ENCODE results near the gene PRKAG2.
A peak's percentile ranks its signal among the peaks of the same experiment; 100 is the strongest.
"Not testable (repeated sequence)": the region's sequence is repeated elsewhere in the genome, so short reads cannot be mapped to it uniquely, and the experiment has no call there.

The PRKAG2 gene

DNA sequence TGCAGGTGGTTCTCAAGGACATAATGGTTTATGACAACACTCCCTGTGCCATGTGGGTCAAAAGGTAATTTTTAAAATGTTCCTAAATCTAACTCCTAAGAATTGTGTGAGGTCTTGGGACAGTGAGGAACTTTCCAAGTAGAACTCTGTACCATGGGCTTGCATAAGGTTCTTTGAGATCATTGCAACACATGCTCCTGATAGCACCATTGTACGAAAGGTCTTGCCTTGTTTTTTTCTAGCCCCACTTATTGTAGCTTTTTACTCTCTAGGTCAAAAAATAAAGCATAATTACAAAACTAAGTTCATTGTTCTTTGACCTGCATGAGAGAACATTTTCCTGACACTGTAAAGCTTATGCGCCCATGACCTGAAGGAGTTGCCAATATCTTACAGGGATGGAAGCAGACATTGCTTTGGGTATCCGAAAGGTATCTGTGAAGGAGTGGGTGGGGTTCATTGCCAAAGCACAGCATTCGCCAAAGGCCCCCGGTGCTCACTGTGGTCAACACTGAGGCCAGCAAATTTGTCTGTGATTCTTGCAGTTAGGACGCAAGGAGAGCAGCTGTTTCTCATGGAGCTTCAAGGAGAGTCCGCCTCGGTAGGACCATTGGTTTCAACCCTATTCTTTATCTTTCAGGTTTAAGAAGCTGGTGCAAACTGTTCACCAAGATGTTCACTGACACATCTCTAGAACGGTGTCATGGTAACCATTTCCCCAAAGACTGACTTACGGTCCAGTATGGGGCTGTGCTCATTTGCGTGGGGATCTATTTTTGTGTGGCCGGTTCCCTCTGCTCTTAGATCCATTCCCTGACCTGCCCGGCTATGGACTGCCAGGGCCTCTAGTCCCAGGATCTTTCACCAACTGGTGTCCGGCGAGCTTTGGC, 7.6 kb upstream of the PRKAG2 start:
- DNase-seq (ENCODE audit: low read depth in 2 of 2), result no peak

DNA sequence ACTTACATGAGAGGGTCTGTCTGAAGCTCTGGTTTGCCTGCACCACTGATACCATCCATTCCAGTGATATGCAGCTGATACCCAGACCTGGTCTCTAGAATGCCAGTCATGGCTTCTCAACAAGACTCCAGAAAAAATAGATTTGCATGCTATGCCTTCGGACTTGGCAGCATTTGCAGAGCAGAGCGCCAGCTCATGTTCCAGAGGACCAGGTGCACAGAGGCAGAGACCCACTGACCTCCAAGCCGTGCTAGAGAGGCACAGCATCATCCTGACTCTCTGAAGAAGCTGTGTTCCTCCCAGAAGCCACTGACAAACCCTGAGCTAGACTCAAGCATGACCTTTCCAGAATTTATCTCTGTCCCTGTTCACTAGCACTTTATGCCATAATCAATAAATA, 6.9 kb upstream of the PRKAG2 start:
- no peak for DNase-seq (ENCODE audit: low read depth in 2 of 2)

DNA sequence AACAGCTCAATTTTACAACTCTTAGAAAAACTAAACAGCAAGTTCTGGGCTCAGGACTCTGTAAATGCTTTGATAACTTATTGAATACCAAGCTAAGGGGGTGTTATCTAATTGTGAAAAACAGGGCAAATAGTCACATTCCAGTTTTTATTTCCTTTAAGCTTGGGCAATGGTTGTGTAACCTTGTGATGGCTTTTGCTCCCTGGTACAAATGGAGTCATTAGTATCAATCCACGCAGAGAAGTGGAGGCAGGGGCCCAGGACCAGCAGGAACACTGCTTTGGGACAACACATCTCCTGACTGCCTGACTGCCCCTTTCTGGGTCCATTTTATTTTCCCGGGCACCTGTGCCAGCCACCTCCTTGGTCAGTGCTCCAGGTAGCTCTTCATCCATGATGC, 5.8 kb upstream of the PRKAG2 start:
- no peak for DNase-seq (ENCODE audit: low read depth in 2 of 2)

DNA sequence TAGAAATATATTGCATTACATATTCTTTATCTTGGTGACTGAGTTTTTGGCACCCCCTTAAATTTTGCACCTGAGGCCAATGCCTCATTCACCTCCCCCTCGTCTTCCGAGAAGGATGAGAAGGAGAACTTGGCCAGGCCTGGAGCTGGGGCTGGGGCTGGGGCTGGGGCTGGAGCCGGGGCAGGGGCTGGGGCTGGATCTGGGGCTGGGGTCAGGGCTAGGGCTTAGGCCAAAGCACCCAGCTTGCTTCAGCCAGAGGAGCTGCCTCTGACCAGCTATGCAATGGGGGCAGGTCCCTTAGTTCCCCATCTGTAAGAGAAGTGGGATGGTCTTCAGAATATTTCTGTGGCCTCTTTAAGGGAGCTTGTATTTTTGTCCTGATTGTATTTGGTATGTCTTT, 3.8 kb upstream of the PRKAG2 start:
- no peak for DNase-seq (ENCODE audit: low read depth in 2 of 2)

DNA sequence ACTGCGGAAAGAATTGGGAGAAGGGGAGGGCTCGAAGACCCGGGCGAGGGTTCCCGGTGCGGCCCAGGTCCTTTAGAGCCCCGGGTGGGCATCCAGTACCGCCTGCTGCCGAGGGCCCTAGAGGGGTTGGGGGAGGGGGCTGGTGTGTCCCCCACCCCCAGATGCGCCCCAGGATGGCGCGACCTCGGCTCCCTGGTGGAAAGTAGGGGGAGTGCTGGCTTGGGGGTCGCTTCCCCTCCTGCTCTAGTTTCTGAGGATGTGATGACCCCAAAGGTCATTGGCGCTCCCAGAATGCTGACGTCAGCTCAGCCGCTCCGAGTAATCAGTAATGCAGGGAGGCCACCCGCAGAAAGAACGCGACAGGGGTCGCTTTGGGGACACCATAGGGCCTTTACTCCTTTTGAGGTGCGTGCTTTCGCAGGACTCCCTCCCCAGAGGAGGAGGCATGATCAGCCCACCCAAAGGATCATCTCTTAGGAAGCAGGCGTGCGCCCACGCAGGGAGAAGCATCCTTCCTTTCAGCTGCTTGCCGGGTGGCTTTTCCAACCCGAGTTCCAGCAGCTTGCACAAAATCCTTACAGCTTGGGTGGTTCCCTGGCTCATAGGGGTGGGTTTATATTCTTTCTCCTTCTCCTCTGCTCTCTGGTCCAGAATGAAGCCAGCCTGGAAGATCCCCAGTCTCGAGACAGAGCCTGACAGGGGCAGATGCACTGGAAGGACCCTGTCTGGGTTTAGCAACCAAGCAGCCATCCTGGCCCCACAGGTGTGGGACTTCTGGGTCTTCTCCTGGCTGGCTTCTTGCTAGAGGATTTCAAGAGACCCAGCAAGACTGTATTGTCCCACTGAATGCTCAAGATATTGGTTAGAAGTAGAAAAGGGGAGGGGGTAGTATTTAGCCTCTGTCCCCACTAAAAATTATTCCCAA, 1.3 kb upstream of the PRKAG2 start:
- no peak for DNase-seq (ENCODE audit: low read depth in 2 of 2)

DNA sequence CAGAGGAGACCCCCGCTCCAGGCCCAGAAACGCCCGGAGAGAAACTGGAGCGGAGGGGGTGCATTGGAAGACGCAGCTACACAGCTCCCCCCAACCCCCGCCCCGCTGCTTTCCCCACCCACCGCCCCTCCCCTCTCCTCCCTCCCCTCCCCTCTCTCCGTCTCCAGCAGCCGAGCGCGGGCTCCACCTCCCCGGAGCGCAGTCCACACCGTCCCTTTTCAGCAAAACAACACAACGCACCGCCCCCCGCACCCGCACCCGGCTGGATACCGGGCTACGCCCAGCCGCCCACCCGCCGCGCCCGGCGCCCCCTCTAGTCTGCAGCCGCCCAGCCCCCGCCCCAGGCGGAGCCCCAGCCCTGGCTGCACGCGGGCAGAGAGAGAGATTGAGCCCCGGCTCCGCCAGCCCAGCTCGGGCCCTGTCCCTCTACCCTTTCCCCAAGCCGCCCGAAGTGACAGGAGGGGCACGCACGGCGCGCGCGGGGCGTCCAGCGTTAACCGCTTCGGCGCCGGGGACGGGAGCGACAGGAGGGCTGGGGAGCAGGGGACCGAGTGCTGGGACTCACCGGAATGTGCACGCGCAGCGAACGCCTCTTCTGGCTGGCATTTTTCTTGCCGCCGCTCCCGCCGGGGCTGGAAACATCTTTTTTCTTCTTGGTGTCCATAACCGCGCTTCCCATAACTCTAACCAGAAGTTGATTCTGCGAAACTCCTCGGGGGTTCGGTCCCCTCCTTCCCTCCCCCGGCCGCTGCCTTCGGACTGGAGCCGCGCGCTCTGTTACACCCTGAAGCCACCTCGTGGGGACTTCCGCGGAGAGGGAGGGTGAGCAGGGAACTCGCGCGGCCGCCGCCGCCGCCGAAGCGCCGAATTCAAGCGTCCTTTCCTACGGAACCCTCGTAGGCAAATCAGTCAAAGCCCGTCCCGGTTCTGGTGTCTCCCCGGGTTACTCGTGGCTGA, 695 bp downstream of the PRKAG2 start:
- DNase-seq (ENCODE audit: low read depth in 2 of 2), result peak; percentile 35 to 45

DNA sequence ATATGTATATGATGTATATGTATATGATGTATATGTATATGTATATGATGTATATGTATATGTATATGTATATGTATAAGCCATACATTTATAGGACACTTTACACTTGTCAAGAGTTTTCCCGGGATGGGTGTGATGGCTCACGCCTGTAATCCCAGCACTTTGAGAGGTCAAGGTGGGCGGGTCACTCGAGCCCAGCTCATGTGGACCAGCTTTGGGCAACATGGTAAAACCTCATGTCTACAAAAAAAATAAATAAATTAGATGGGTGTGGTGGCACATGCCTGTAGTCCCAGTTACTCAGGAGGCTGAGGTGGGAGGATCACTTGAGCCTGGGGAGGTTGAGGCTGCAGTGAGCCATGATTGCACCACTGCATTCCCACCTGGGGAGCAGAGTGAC, 2.4 kb downstream of the PRKAG2 start:
- DNase-seq (ENCODE audit: low read depth in 2 of 2), result not testable (repeated sequence)

DNA sequence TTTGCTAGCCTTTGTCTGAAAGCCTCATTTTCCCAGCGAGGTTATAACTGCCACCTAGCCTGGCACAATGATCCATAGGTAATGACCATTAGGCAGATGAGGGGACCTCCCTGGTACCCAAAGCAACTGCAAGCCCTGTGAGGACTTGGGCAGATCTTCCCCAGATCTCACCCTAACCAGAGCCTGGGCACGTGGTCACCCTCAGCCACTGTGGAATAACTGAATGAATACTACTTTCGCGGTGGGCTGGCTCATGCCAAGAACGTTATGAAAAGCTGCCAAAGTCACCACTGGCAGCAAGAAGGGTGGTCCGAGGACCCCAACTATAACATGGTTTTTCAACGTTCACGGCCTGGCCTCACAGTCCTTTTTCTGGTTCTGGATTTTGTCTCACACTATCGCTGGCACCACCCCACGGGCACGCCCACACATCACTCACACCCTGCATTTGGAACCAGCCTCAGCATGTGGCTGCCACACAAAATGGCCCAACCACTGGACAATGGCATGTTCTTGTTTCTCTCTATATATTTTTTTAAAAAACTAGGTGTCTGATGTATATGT, 3.4 kb downstream of the PRKAG2 start:
- no peak for DNase-seq (ENCODE audit: low read depth in 2 of 2)

DNA sequence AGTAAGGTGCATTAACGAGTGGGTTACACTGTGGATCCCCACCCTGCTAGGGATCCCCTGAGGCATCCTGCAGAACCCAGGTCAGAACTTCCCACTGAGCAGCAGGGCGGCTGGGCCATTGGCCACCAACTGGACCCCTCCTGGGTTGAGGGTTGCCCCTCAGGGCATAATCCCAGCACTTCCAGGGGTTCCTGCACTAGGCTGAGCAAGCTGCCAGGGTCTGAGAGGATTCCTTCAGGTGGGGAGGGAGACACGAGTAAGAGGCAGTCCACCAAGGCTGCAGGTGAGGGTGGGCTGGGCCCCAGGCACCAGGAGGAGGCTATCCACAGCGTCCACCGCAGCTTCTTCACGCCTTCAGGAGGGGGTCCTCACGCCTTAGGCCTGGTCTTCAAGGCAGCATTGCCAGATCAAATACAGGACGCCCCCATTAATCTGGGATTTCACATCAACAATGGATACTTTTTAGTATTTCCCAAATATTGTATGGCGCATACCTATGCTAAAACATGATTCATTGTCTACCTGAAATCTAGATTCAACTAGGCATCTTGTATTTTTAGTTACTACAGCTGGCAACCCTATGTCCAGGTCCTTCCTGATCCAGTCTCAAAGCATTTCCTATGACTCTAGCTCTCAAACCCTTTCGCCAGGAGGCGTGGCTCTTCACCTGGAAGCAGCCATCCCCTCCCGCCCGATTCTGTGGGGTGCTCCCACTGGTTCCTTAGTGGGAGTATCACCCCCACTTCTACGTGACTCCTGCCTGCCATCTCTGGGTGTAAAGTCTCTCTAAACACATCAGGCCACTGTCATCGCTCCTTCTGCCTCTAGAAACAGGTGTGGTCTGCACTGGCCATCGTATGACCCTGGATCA, 4.1 kb downstream of the PRKAG2 start:
- no peak for DNase-seq (ENCODE audit: low read depth in 2 of 2)

DNA sequence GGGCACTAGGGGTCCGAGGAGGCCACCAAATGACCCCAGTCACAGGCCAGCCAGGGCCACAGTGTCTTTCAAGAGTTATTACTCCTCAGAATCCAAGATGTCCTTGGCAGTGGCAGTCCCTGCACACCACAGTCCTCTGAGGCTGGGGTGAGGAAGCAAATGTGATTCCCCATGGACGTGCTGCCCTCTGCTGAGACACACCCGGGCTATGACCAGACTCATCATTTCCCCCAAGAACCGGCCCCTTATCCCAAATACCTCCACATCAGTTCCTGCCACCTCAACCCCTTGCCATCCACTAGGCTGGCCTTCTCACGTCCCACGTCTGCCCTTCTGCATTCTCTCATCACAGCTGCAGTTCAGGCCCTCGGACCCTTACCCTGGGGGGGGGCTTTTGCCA, 5.0 kb downstream of the PRKAG2 start:
- no peak for DNase-seq (ENCODE audit: low read depth in 2 of 2)

DNA sequence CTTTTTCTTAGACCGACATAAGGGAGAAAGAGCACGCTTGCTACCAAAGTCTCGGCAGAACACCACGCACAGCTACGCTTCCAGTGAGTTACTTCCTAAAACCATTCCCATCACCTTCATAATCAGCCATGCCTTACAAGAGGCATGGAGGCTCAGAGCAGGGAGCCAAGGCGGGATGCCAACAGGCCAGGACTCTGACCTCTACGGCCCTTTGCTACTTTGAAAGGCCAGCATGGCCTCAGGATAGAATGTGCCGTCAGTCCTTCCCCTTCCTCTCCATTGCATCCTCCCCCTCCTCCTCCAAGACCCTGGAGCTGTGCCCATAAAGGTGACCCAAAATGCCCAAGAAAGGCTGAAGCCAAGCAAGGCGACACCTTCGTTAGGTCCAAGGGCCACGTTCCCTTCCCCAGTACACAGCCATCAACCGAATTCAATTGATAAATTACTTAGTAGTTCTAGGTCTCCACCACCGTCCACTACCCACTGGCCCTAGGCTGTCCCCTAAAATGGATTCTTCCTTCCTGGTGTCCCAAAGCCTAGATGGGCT, 5.7 kb downstream of the PRKAG2 start:
- no peak for DNase-seq (ENCODE audit: low read depth in 2 of 2)

DNA sequence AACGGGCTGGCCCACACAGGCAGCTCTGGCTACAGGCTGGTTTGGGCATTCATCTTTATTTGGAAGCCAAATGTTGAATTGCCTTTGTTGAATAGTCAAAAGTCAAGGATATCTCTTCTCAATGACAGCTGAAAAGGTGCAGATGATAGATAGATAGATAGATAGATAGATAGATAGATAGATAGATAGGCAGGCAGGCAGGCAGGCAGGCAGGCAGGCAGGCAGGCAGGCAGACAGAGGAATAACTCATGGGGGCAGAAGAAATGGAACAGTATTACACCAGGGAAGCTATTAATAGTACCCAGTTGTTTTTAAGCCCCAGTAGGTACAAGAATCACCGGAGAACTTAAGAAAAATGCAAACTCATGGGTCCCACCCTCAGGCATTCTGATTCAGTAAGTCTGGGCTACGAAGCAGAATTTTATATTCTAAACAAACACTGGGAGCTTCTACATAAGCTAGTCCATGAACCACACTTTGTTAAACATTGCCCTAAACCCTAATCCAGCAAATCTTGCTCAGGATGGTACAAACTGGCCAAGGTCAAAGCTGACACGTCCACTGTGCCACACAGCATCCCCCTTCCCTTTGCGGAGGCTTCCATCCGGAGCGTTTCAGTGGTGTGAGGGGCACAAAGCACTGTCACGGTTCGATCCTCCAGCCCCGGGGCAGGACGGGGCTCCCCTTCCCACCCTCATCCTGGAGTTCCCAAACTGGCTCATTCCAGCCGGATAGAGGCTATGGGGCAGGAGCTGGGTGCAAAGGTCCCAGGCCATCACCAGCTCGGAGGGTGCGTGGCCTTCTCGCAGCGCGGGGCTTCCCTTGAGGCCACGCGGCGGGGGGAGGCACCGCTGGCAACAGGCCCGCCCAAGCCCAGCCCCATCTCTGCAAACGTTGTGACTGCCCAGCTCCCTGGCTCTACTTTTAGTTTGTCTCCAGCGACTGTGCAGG, 6.7 kb downstream of the PRKAG2 start:
- no peak for DNase-seq (ENCODE audit: low read depth in 2 of 2)

DNA sequence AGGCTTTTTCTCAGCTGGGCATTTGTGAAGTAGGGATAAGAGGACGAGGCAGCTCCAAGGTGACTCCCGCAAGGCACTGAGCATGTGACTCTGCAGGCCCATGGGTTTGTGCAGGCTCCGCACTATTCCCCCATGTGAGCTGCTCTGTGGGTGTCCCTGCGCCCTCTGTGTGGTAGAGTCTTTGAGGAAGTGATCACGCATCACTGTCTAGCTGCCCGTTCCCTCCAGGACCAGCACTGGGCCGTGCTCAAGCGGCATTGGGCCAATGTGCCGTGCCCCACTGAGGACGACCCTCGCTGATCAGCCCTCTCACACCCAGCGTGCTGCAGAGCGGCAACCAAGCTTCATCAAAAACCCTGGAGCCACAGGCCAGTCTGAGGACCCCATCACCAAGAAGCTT, 7.5 kb downstream of the PRKAG2 start:
- DNase-seq (ENCODE audit: low read depth in 2 of 2), result no peak

DNA sequence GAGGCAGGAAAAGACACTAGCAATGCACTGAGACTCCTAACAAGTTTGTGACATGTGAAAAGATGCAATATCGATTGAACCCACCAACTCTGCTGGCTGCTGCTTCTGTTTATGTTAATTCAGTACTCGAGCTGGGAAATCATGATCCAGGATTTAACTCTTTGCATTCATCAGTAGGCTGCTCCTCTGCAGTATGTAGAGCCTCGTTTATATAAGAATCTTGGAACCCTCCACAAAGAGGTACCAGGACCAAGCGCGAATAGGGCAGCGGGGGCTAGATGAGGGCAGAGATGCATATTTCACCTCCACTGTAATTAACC, 7.8 kb downstream of the PRKAG2 start:
- DNase-seq (ENCODE audit: low read depth in 2 of 2), result no peak

DNA sequence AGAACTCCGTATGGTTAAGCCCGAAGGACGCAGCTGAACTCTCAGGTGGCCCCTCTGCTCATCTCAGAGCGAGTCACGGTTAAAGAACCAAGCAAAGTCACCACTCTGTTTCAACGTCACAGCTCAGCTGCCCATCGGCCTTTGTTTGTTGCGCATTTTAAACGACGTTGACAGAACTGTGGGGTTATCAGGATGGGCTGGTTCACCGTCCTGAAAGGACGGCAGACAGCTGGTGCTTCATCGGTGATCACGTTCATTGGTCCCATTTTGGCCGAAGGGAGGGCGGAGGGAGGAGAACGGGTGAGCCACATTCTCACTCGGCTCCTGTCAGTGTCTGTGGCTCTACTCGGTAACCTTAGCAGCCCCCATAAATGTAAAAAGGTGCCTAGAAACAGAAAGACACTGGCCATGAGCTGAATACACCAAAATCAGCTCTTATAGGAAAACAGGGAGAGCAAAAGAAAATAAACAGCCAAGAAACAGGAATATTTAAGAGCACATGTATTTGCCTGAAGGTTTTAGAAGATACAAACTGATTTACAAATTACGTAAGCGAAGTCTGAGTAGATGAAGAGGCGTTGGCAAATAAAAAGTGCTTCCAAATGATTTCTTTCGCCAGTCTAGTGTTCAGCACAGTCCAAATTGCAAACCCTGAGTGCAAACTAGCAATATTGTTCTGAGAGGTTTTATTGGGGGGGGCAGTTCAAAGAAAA, 8.4 kb downstream of the PRKAG2 start:
- no peak for DNase-seq (ENCODE audit: low read depth in 2 of 2)

DNA sequence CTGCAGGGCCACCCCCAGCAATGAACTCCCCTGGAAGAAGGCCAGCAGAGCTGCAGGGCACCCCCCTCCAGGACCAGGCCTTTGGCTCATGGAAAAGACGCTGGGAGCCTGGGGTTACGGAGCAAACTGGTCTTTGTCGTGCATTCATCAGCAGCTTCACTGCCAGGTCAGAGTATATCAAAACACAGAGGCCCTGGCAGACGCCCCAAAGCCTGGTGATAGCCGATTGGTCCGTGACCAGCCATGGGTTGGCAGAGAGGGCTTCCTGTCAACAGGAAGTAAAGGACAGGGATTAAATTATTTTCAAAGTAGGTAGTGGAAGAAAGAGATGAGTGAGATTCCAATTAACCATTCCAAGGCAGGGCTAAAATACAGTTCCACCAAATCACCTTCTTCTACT, 9.0 kb downstream of the PRKAG2 start:
- DNase-seq (ENCODE audit: low read depth in 2 of 2), result no peak

DNA sequence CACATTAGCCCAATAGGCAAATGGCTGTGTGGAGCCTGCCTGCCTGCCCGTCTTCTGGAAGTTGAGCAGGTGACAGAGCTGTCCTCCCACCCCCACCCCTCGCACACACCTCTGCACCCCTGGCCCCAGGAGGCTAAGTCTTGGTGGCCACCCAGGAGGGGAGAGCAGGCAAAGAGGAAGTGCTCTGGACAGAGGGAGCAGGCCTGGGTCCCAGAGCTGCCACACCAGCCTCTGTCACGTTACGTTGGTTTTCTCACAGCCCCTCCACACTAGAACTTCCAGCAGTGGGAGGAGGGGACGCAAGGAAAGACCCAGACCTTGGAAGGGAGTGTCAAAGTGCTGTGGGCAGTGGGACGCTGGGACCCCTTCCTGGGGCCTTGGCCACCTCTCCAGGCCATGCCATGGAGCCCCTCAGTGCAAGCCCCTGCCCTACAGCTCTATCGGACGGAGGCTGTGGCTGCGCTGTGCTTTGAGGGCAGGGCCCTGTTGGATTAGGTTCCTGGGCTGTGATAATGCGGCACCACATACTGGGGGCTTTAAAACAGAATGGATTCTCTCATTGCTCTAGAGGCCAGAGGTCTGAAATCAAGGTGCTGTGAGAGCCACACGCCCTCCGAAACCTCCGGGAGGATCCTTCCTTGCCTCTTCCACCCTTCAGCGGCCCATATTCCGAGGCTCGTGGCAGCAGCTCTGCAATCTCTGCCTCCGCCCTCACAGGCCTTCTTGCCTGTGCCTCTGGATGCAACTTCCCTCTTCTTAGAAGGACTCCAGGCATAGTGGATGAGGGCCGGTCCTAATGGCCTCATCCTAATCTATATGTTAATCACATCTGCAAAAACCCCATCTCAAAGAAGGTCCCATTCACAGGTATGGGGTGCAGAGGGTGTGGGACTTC, 9.9 kb downstream of the PRKAG2 start:
- DNase-seq (ENCODE audit: low read depth in 2 of 2), result no peak
